GM12875 (cell line): ENCODE data around the gene RORC.
"Not testable (repeated sequence)": the region's sequence is repeated elsewhere in the genome, so short reads cannot be mapped to it uniquely, and the experiment has no call there.

Experiments
- H3K4me3 ChIP-seq: one replicate; pipeline ENCODE4 v1.5.1; 2011; ENCODE audit warnings: low read depth, low read length, control low read depth
- CTCF ChIP-seq: IDR thresholded peaks from 2 replicates; pipeline ENCODE4 v1.5.1; 2011; ENCODE audit warnings: low read depth, mild to moderate bottlenecking, control low read depth, inconsistent platforms, low read length, moderate library complexity, borderline replicate concordance; ENCODE audit not compliant: insufficient read depth

RORC gene

GRCh38 chr1:151855933-151856332 lies 24.3 kb upstream of the RORC start:
- H3K4me3 ChIP-seq: no peak overlapping the region
- no peak for TF ChIP-seq CTCF

DNA sequence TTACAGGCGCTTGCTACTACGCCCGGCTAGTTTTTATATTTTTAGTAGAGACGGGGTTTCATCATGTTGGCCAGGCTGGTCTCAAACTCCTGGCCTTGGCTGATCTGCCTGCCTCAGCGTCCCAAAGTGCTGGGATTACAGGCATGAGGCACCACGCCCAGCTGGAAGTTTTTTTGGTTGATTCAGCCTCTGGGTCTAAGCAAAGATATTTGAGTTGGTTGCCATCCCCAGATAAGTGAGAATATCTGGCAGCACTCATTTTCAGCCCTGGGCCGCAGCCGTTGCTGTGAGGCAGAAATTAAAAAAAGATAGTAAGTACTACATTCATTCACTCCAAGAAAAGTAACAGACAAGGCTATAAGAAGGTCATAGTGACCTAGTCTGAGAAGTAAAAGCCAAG lies 23.9 kb upstream of the RORC start:
- not testable (repeated sequence) for H3K4me3 ChIP-seq

DNA sequence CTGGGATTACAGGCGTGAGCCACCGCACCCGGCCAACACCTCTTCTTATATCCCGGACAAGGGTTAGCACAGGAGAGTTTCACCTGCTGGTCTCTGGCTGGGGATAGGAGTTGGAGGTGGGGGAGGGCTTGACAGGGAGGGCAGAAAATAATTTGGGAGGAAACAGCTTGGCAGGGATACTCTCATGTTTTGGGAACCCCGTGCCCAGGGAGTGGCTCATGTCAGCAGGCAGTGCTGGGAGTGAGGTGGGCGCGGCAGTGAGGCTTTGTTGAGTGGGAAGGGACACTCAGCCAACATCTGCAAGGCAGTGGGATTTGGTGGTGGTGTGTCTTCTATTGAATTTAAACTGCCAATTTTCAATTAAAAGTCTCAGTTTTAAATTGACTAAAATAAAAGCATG lies 23.1 kb upstream of the RORC start:
- no peak overlapping the region for H3K4me3 ChIP-seq
- TF ChIP-seq CTCF: no peak

DNA sequence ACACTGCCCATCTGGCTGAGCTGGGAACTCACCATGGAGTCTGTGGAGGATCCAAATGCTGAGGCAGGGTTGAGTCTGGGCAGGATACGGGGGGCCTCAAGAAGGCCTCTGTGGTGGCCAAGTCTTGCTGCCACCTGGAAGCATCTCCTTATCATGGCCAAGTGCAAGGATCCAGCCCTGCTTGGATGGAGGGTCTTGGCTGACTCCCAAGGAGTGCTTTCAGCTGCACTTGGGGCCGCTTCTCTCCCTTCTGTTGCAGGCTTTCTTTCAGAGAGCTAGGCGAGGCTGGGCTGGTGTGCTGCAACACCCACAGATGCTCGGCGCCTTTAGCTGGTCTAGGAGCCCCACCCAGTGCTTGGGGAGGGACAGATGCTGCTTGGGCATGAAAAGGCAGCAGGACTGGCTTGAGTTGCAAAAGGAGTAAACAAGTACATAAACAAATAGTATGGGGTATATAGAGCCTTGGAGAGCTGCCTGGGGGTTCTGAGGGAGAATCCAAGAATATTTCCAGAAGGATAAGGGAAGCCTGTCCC lies 21.9 kb upstream of the RORC start, which contains the start of gene THEM5:
Gene THEM5, minus strand, starts transcription at position 302 of the 533 bp plus-strand sequence. Its CDS starts 147 bp downstream, at position 155.
- TF ChIP-seq CTCF: no peak
- H3K4me3 ChIP-seq: no peak within 1 kb of the TSS

- no peak overlapping the region for H3K4me3 ChIP-seq
- no peak for TF ChIP-seq CTCF
Observed at GRCh38 chr1:151852733-151853132, 21.1 kb upstream of the RORC start.

DNA sequence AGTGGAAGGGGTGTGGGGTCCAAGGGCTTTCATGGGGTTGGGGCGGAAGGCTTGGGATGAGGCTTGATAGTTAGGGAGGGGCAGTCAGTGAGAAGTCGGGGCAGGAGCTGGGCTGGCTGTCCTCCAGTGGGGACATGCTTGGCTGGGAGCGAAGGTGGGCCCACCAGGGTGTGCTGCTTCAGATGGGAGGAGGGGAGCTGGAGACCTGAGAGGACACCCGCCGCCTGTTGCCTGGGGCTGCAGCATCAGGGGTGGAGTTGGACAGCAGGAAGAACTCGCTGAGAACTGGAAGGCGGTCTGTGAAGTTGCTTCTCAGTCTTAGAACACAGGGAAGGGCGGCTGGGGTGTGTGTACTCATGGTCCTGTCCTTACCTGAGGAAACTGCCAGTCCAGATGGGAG lies 20.3 kb upstream of the RORC start:
- H3K4me3 ChIP-seq: no peak overlapping the region
- TF ChIP-seq CTCF: no peak

DNA sequence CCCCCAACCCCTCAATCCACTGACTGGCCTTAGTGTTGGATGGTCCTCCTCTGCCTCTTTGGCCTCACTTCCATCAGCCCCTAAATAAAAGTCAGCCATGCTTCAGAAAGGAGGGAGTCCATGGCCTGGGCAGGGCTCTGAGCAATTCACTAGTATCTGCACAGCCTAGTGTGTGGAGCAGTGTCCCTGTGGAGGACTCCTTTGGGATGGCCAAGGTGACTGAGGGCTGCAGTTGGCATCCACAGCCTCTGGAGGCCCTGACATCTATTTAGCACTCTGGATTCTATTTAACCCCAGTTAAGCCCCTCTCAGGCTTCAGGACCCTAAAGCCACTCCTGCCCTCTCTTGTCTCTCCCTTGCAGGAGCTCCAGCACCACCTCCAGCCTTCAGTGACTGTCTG lies 18.3 kb upstream of the RORC start:
- H3K4me3 ChIP-seq: no peak overlapping the region
- no peak for TF ChIP-seq CTCF

DNA sequence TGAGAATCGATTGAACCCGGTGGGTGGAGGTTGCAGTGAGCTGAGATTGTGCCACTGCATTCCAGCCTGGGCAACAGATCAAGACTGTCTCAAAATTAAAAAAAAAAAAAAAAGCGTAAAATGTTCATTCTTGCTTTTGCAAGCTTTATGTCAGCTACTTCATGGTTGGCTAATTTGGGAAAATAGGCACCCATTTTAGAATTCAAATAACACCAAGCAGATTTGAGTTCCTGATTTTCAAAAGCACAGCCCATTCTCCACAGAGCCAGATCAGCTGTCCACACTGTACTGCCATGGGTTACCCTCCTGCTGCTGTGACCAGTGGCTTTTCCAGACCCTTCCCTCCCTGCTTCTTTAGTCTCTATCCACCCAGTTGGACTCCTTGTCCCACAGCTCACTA lies 17.5 kb upstream of the RORC start:
- TF ChIP-seq CTCF: no peak
- H3K4me3 ChIP-seq: no peak overlapping the region
